Measurements from ENCODE around the gene ZFAND3. TPM values are rescaled to one million over a fixed set of nuclear protein-coding genes. Genes with fewer than 3 reads are reported as not detected.
A peak's percentile ranks its signal among the peaks of the same experiment; 100 is the strongest.

Gene ZFAND3
- total and polyA plus RNA-seq, 2 experiments from 2014 or later: 36.5 to 50.0 TPM

- Histone ChIP-seq H3K36me3 (replicated peaks; ENCODE audit: insufficient read depth, low read depth) (no peaks in the 10 kb centered on the region), H4K20me1 (ENCODE audit: insufficient read depth, poor library complexity, severe bottlenecking) (peaks cover 5% of the 10 kb centered on the region), H3K9me2 (replicated peaks; ENCODE audit: insufficient read depth) (no peaks in the 10 kb centered on the region), H3K9me3 (ENCODE audit: low read depth) (no peaks in the 10 kb centered on the region), H2AFZ (no peak overlapping the region), H3K4me2 (no peak overlapping the region), H3K27me3 (no peaks in the 10 kb centered on the region), H3K4me1 (ENCODE audit: insufficient read depth) (no peaks in the 10 kb centered on the region), H3K4me3 (no peak overlapping the region), H3K79me2 (no peaks in the 10 kb centered on the region), H3K27ac (peak overlapping the region; percentile 67)
- peak; percentile 28 for DNase-seq (ENCODE audit: low spot score)
- no peak for TF ChIP-seq CTCF (IDR thresholded peaks at IDR 0.05; ENCODE audit: poor library complexity)
- TF ChIP-seq EZH2 (IDR thresholded peaks at IDR 0.05; ENCODE audit: borderline replicate concordance): no peak
- no peak for TF ChIP-seq EZH2phosphoT487 (IDR thresholded peaks at IDR 0.05; ENCODE audit: low read depth, severe bottlenecking, unreplicated experiment)
- 94% methylated on average over 9 of the region's 9 CpGs for WGBS (ENCODE audit: low lambda C conversion rate, missing lambda C conversion rate)
Observed at GRCh38 chr6:38155144-38155543, 335.6 kb downstream of the ZFAND3 start.

GRCh38 chr6:38155621-38156204, 336.2 kb downstream of the ZFAND3 start:
- WGBS (ENCODE audit: low lambda C conversion rate, missing lambda C conversion rate): 74% methylated on average over 6 of the region's 6 CpGs
- peaks cover 5% of the 10 kb centered on the region for H4K20me1 ChIP-seq (ENCODE audit: insufficient read depth, poor library complexity, severe bottlenecking)
- no peaks in the 10 kb centered on the region for H3K27me3 ChIP-seq
- H3K4me3 ChIP-seq: no peak overlapping the region
- H3K36me3 ChIP-seq (replicated peaks; ENCODE audit: insufficient read depth, low read depth): no peaks in the 10 kb centered on the region
- no peaks in the 10 kb centered on the region for H3K4me1 ChIP-seq (ENCODE audit: insufficient read depth)
- H2AFZ ChIP-seq: no peak overlapping the region
- H3K9me3 ChIP-seq (ENCODE audit: low read depth): no peaks in the 10 kb centered on the region
- no peaks in the 10 kb centered on the region for H3K79me2 ChIP-seq
- DNase-seq (ENCODE audit: low spot score): no peak
- H3K27ac ChIP-seq: peak overlapping the region; percentile 67
- H3K9me2 ChIP-seq (replicated peaks; ENCODE audit: insufficient read depth): no peaks in the 10 kb centered on the region
- TF ChIP-seq CTCF (IDR thresholded peaks at IDR 0.05; ENCODE audit: poor library complexity) (no peak), EZH2 (IDR thresholded peaks at IDR 0.05; ENCODE audit: borderline replicate concordance) (no peak), EZH2phosphoT487 (IDR thresholded peaks at IDR 0.05; ENCODE audit: low read depth, severe bottlenecking, unreplicated experiment) (no peak)
- no peak overlapping the region for H3K4me2 ChIP-seq

GRCh38 chr6:38156818-38157565, 337.5 kb downstream of the ZFAND3 start:
- no peaks in the 10 kb centered on the region for H3K4me1 ChIP-seq (ENCODE audit: insufficient read depth)
- H3K79me2 ChIP-seq: no peaks in the 10 kb centered on the region
- H3K9me2 ChIP-seq (replicated peaks; ENCODE audit: insufficient read depth): no peaks in the 10 kb centered on the region
- peaks cover 5% of the 10 kb centered on the region for H4K20me1 ChIP-seq (ENCODE audit: insufficient read depth, poor library complexity, severe bottlenecking)
- H2AFZ ChIP-seq: no peak overlapping the region
- no peaks in the 10 kb centered on the region for H3K36me3 ChIP-seq (replicated peaks; ENCODE audit: insufficient read depth, low read depth)
- WGBS (ENCODE audit: low lambda C conversion rate, missing lambda C conversion rate): 98% methylated on average over 10 of the region's 10 CpGs
- H3K4me2 ChIP-seq: no peak overlapping the region
- H3K9me3 ChIP-seq (ENCODE audit: low read depth): no peaks in the 10 kb centered on the region
- no peaks in the 10 kb centered on the region for H3K27me3 ChIP-seq
- no peak overlapping the region for H3K27ac ChIP-seq
- TF ChIP-seq CTCF (IDR thresholded peaks at IDR 0.05; ENCODE audit: poor library complexity): no peak
- TF ChIP-seq EZH2 (IDR thresholded peaks at IDR 0.05; ENCODE audit: borderline replicate concordance): no peak
- no peak for TF ChIP-seq EZH2phosphoT487 (IDR thresholded peaks at IDR 0.05; ENCODE audit: low read depth, severe bottlenecking, unreplicated experiment)
- no peak overlapping the region for H3K4me3 ChIP-seq
- no peak for DNase-seq (ENCODE audit: low spot score)

Measured in hepatocyte (in vitro differentiated cells).